ENCODE data around the gene NIPA2. TPM values are rescaled to one million over a fixed set of nuclear protein-coding genes. Genes with fewer than 3 reads are reported as not detected.
"Not testable (repeated sequence)": the region's sequence is repeated elsewhere in the genome, so short reads cannot be mapped to it uniquely, and the experiment has no call there.

Gene NIPA2
- total RNA-seq = 32.0 TPM

- ATAC-seq = peak; percentile 98
These were observed at the start of gene NIPA2 for GRCh38 chr15:22838292-22839042. Gene NIPA2, plus strand, starts transcription at chr15:22838666. Its CDS starts 13,066 bp downstream, at chr15:22851732.

GRCh38 chr15:22794063-22794462 lies 44.4 kb upstream of the NIPA2 start:
- no peak for ATAC-seq

GRCh38 chr15:22794621-22795167 lies 43.8 kb upstream of the NIPA2 start:
- ATAC-seq = no peak

DNA sequence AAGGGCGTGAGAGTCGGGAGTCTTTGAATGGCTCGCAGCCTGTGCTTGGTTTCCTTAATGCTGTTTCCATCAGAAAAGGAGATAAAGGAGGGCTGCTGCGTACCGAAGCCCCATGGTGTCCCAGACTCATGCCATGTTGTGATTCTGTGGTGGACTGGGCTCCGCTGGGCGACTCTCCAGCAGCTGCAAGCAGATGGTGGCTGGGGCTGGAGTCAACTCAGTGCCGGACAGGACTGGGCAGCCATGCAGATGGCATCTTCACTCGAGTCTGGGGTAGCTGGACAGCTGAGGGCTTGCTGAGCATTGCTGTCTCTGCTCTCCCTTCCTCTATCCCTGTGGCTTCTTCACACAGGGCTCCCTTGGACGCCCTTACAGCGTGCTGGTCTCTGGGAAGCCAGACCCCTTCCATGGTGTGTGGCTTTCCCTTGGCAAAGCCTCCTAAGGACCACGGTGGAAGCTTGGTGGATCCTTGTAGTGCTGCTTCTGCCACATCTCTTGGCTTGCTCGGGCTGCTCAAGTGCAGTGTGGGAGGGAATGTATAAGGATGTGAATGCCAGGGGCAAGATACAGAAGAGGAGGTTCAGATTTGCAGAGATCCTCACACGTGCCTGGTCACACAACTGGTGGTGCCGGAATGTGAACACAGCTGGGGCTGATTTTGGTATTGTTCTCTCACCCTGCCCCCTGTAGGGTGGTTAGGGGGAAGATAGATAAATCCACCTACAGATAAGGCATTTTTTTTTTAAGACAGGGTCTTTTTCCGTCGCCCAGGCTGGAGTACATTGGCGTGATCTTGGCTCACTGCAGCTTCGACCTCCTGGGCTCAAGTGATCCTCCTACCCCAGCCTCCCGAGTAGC lies 43.0 kb upstream of the NIPA2 start:
- peak; percentile 29 for ATAC-seq

DNA sequence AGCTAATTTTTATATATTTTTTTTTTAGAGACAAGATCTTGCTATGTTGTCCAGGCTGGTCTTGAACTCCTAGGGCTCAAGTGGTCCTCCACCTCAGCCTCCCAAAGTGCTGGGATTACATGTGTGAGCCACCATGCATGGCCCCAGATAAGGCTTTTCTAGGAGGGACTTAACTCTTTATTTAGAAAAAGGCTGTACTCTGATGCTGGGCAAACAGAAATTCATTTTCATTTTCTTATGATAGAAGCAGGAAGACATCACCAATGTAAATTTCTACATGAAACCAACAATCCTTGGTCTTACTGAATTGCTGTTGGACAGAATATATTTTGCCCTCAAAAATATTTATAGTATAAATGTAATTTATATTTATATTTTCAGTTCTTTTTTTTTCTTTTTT lies 42.4 kb upstream of the NIPA2 start:
- no peak for ATAC-seq

GRCh38 chr15:22799902-22800301 lies 38.6 kb upstream of the NIPA2 start:
- no peak for ATAC-seq

DNA sequence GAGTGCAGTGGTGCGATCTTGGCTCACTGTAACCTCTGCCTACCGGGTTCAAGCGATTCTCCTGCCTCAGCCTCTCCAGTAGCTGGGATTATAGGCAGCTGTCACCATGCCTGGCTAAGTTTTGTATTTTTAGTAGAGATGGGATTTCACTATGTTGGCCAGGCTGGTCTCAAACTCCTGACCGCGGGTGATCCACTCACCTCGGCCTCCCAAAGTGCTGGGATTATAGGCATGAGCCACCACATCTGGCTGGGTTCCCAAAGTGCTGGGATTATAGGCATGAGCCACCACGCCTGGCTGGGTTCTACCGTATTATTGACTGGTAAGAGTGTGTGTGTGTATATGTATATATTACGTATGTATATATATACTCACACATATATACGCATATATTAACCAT lies 35.5 kb upstream of the NIPA2 start:
- ATAC-seq = not testable (repeated sequence)

- ATAC-seq = no peak
These were observed 32.3 kb upstream of the NIPA2 start for GRCh38 chr15:22806156-22806555.

DNA sequence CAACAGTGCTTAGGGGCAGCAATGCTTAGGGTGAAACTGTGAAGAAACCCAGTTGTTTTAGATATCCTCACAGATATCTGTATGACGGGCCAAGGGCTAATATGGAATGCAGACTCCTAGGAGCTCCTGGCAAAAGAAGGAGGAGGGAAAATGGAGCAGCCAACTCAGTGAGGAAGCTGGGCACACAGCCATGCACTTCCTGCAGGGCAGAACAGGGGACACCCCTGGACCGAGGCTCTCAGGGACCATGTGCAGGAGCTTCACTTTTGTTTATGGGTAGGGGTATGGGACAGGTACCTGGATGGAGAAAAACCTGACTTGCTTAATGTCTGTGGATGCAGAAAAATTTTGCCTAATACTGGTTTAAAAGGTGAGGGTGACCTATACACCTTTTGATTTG lies 31.8 kb upstream of the NIPA2 start:
- peak; percentile 15 for ATAC-seq

- ATAC-seq = not testable (repeated sequence)
These were observed 30.6 kb upstream of the NIPA2 start for GRCh38 chr15:22807831-22808230.

DNA sequence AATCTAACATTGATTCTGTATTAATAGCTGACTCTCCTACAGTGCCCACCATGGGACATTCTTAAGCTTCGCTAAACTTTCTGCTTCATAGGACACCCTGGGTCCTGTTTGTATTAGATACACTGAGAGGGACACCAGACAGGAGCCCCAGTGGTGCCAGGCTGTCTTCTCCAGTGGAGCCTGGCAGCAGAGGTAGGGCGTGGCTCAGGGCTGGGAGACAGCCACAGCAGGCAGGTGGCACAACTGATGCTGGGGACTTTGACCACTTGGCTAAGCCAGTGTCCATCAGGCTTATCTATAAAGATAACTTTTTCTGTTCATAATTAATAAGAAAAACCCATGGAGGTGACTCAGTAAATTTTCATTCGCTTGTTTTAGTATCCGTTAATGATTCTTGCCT lies 30.2 kb upstream of the NIPA2 start:
- ATAC-seq = no peak

- no peak for ATAC-seq
These were observed 29.6 kb upstream of the NIPA2 start for GRCh38 chr15:22808761-22809280.

DNA sequence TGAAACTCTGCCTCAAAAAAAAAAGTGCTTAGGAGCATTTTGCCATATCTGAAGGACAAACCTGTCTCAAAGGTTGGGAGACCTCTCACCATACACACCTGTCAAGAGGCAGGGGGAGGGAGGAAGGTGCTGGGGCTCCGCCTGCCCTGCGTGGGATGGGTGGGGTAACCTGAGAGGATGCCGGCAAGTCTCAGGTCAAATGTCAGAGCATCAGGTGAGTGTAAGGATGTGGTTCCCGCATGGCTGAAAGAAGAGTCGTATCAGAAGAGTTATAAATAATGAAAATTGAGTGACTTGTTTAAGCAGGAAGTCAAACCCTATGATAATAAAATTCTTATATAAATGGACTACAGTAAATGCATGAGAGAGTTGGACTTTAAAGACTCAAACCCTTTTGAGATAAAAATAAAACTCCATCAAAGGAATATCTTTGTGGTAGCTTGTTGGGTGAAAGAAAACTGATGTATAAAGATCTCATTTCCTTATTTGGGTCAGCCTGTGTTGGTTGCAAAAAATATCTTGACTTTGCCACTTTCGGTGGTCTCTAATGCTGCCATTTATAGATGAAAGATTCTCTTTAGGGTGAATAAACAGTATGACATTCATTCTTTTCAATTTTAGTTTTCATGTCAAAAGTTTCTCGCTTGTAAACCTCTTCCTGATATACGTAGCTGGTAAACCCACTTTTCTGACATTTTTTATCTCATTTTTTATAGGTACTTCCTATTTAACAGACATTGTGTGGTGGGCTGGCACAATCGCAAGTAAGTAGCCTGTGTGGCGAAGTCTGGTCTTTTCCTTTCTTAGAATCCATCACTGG lies 28.2 kb upstream of the NIPA2 start:
- ATAC-seq = no peak

DNA sequence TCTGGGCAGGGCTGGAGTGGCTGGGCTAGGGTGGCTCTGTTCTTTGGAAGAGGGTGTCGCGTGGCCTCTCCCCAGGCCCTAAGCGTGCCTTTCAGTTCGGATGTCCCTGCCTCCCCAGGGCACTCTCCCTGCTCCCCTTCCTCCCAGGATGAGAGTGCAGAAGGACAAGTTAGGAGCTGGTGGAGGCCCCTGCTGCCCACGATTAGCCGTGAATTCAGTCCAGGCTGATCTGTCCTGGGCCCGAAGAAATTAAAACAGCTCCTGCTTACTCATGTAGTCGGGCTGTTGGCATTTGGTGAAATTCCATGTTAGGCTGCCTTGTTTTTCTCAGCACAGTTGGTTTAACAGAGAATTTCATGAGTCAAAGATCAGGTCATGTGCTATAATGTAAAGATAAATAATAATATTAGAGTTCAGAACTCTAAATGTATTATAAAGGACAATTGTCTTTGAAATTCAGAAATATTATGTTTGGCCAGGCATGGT lies 27.6 kb upstream of the NIPA2 start:
- no peak for ATAC-seq

GRCh38 chr15:22811640-22812039 lies 26.8 kb upstream of the NIPA2 start:
- peak; percentile 59 for ATAC-seq

DNA sequence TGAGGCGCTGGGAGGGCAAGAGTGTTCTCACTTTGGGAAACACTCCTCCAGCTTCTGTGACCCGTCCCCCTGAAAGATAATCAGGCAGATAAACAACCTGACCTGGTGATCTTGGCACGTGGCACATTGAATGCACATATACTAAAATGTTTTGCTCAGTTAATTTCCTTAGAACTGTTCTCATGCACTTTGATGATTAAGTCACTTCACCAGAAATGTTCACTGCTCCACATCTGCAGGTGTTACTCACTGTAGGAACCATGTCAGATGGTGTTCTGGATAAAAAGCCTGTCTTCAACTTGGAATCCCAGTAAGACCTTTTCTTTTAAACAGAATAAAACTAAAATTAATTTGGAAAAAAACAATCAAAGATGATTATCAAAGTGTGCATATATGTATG lies 24.6 kb upstream of the NIPA2 start:
- no peak for ATAC-seq

- ATAC-seq = no peak
These were observed 22.7 kb upstream of the NIPA2 start for GRCh38 chr15:22815766-22816165.

DNA sequence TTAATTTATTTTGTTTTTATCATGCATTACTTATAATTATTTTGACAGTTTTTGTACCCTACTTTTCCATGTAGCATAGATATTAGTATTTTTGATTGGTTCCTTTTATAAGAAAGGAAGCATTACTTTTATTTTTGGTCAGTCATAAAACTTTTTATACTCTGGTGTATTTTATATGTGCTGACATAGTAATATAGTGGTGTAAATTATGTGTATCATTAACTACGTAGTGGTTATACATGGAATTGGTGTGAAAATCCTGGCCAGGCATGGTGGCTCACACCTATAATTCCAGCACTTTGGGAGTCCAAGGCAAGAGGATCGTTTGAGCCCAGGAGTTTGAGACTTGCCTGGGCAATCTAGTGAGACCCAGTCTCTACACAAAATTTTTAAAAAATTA lies 18.8 kb upstream of the NIPA2 start:
- no peak for ATAC-seq

DNA sequence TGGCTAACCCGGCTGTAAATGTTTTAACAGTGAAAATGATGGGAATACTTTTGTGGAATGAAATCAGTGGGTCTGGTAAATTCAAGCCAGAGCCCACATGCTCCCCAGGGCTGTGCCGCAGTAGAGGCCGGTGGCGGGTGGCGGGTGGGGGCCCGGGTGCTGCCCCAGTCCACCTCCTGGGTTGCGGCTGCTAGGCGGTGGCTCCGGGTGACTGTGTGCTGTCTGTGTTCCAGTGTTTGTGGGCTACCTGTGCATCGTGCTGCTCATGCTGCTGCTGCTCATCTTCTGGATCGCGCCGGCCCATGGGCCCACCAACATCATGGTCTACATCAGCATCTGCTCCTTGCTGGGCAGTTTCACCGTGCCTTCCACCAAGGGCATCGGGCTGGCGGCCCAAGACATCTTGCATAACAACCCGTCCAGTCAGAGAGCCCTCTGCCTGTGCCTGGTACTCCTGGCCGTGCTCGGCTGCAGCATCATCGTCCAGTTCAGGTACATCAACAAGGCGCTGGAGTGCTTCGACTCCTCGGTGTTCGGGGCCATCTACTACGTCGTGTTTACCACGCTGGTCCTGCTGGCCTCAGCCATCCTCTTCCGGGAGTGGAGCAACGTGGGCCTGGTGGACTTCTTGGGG lies 14.9 kb upstream of the NIPA2 start:
- no peak for ATAC-seq

- no peak for ATAC-seq
These were observed 11.3 kb upstream of the NIPA2 start for GRCh38 chr15:22827125-22827524.

- ATAC-seq = no peak
These were observed 7.0 kb upstream of the NIPA2 start for GRCh38 chr15:22831473-22831872.

Data from esophagus mucosa (tissue), 1 donor.